ENCODE data around the gene MFSD2A.
"Not testable (repeated sequence)": the region's sequence is repeated elsewhere in the genome, so short reads cannot be mapped to it uniquely, and the experiment has no call there.

MFSD2A gene

GRCh38 chr1:39954870-39955546, at the start of gene MFSD2A:
Gene MFSD2A (plus strand): TSS chr1:39955145. CDS start chr1:39955293, 148 bp downstream.
- DNase-seq (ENCODE audit: low spot score), result peak; percentile 91

DNA sequence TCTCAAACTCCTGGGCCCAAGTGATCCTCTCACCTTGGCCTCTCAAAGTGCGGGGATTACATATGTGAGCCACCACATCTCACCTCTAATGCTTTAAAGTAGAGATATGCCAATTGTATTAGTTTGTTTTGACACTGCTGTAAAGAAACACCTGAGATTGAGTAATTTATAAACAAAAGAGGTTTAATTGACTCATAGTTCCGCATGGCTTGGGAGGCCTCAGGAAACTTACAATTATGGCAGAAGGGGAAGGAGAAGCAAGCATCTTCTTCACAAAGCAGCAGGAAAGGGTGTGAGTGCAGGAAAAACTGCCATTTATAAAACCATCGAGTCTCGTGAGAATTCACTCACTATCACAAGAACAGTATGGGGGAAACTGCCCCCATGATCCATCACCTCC, 49.8 kb upstream of the MFSD2A start:
- no peak for DNase-seq (ENCODE audit: low spot score)

GRCh38 chr1:39907528-39908453, 47.2 kb upstream of the MFSD2A start:
- DNase-seq (ENCODE audit: low spot score), result no peak

DNA sequence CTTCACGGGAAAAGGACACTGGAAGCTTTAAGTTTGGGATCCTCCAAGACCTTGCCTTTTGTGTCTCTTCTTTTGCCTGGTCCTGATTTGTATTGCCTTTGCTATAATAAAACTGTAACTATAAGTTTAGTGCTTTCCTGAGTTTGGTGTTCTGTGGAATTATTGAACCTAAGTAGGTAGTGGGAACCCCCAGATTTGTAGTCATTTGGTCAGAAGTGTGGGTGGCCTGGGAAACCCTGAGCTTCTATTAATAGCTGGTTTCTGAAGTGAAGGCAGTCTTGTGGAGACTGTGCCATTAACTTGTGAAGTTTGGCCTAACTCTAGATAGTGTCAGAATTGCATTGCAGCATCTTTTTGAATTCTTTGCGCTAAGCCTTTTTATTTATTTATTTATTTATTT, 46.4 kb upstream of the MFSD2A start:
- no peak for DNase-seq (ENCODE audit: low spot score)

GRCh38 chr1:39910263-39910662, 44.7 kb upstream of the MFSD2A start:
- DNase-seq (ENCODE audit: low spot score), result no peak

- not testable (repeated sequence) for DNase-seq (ENCODE audit: low spot score)
Measured at GRCh38 chr1:39913136-39913535, 41.8 kb upstream of the MFSD2A start.

DNA sequence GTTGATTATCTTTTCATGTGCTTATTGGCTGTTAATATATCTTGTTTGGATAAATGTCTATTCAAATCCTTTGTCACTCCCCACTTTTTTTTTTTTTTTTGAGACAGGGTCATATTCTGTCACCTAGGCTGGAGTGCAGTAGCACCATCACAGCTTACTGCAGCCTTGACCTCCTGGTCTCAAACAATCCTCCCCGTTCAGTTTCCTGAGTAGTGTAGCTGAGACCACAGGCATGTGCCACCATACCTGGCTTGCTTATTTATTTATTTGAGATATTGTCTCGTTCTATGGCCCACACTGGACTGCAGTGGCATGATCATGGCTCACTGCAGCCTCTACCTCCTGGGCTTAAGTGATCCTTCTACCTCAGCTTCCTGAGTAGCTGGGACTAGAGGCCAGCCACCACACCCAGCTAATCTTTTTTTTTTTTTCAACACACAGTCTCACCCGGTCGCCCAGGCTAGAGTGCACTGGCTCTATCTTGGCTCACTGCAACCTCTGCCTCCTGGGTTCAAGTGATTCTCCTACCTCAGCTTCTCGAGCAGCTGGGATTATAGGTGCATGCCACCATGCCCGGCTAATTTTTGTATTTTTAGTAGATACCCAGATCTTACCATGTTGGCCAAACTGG, 39.3 kb upstream of the MFSD2A start:
- DNase-seq (ENCODE audit: low spot score), result no peak

DNA sequence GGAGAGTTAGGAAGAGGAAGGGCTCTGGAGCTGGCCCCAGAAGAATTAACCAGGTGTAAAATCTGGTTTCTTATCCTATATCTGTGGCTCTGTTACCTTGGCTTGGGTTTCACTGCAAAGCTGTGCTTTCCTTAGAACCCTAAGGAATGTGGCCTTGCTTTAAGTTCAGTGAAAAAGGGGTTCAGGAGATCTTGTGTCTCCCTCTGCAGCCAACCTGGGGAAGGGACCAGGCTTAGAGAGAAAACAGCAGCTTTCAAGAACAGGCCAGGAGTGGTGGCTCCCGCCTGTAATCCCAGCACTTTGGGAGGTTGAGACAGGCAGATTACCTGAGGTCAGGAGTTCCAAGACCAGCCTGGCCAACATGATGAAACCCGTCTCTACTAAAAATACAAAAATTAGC, 37.1 kb upstream of the MFSD2A start:
- DNase-seq (ENCODE audit: low spot score), result no peak

DNA sequence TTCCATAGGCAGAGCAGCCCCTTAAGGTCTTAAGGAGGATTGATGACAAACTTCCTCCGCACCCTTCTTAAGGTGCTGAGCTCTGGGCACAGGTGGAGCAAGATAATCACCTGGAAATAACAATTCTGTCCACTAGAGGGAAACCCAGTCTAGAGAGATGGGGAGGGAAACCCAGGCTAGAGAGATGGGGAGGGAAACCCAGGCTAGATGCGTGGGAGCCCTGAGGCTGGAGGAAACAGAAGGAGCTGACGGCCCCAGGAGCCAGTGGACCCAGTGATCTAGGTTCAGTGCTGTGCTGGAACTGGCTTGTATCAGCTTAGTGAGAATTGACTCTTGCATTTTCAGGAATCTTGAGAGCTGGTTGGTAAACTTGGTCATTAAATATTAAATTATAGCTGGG, 35.4 kb upstream of the MFSD2A start:
- no peak for DNase-seq (ENCODE audit: low spot score)

- DNase-seq (ENCODE audit: low spot score), result no peak
Measured at GRCh38 chr1:39922251-39922688, 32.7 kb upstream of the MFSD2A start.

DNA sequence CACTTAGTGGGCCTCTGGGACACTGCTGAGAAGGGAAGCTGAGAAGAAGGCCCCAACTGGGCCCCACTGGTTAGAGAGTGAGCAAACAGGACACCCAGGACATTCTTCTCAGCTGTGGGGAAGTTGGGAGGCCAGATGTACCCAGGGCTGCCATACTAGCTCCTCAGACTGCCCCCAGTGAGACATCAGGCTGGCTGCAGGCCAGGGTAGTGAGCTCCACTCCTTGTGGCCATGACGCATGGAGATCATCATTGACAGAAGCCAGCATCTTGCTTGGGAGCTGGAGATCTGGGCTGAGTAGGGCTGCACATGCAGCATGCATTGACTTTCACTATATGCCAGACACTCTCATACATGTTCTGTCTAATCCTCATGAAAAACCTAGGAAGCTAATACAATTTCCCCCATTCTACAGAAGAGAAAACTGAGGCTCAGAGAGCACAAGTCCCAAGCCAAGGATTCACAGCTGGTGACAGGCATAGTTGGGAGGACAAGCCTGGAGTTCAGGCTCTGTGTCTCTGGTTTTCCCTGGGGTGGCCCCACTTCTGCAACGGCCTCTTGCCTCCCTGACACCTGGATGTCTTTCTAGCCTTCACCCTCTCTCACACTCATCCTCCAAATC, 29.1 kb upstream of the MFSD2A start:
- DNase-seq (ENCODE audit: low spot score), result no peak

DNA sequence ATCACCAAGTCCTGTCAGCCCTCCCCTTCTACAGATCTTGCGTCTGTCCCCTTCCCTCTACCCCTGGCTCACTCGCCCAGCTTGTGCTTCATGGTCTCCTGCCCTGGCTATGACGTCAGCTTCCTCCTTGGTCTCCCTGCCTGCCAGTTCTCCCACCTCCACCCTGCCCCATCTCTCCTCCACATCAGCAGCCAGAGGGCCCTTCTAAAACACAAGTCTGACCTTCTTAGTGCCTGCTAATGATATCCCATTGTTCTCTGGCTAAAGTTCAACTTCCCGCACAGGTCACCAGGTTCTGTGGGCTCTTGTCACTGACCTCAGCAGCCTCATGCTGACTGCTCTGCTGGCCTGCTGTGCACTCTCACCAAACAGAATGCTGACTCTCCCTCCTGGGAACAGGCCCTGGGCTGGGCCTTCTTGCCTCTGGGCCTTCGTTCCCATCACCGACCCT, 28.6 kb upstream of the MFSD2A start:
- DNase-seq (ENCODE audit: low spot score), result no peak

- no peak for DNase-seq (ENCODE audit: low spot score)
Measured at GRCh38 chr1:39926820-39927219, 28.1 kb upstream of the MFSD2A start.

DNA sequence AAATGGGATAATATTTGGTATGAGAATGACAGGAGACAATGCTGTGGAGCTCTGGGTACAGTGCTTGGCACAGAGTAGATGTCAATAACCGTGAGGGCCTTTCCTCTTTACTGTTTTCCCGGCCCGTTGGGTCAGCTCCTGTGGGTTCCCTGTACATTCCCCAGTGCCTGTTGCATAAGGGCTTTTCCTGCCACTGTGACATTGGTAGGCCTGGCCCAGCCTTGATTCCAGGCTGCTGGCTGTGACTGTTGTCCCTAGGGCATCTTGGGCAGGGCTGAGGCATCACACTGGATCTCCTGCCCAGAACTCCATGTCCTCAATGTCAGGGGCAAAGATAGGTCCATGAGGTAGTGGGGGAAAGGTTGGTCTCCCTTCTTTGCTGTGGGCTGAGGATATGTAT, 27.4 kb upstream of the MFSD2A start:
- DNase-seq (ENCODE audit: low spot score), result no peak

DNA sequence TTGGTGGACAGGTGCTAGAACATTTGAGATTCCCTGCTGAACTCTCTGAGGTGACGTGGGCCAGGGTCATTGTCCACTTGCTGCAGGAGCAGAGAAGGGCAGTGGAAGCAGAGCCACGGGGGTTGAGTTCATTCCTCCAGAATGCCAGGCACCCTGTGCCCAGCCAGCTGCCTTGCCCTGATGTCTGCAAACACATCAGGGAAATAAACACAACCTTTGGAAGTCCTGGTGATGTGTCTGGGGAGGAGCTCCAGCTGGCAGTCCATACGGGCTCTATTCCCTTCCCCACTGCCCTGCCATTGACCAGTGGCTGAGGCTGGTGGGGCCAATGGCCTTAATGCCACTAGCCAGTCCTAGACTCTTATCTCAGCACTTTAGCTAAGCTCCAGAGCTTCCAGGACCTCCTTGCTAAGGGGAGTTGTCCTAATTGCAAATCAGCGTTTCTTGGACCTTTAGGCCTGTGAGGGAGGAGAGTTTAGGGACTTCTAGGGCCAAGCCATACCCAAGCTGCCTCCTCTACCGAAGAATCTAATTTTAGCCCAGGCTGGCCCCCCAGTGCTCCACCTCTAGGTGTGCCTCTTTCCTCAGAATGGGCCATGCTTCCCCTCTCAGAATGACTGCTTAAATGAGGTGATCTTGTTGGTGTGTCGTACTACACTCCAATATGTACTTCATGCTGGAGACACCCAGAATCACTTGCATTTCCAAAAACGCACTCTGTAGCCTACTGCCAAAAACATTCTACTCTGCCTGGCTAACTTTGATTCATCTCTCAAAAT, 25.9 kb upstream of the MFSD2A start:
- no peak for DNase-seq (ENCODE audit: low spot score)

GRCh38 chr1:39933956-39934941, 20.7 kb upstream of the MFSD2A start:
- no peak for DNase-seq (ENCODE audit: low spot score)

DNA sequence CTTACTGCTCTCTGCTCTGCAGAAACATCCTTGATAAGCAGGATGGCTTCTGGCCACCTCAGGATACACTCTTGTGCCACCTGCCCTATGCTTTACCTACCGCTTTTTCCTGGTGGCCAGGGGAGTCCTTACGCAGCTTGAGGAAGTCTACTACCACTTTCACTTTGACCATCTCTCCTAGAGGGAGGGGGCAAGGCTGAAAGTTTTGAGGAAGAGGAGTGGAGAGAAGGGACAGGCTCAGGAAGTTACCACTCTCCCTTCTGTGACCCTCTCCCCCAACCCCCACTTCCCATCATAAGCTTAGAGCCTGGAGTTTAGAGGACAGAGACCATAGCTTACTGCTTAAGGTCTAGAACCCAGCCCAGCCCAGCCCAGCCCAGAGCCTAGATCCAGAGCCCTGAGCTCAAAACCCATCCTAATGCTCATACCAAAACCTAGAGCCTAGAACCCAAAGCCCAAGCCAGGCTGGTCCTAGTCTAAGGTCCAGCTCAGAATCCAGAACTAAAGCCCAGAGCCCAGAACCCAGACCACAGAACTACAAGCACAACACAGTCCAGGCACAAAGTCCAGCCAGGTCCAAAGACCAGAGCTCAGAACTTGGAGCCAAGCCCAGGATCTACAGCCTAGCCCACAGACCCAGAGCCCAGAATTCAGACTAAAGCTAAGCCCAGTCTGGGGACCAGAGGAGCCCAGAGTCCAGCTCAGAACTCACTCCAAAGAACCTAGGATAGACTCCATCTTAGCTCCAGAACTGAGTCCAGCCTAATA, 18.0 kb upstream of the MFSD2A start:
- DNase-seq (ENCODE audit: low spot score), result no peak

DNA sequence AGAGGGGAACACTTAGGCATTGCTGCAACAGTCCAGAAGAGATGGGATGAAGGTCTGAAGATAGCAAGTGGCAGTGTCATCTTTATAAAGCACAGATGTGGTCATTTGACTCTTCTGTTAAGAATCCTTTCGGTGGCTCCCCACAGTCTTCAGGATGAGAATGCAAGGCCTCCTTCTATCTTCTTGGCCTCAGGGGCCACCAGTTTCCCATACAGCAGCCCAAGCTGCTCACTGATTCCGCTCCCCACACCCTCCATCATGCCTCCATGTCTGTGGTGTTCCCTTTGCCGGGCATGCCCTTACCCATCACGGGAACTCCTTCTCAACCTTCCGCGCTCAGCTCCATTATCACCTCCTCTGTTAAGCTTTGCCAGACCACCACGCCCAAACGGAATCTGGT, 16.1 kb upstream of the MFSD2A start:
- DNase-seq (ENCODE audit: low spot score), result no peak

- DNase-seq (ENCODE audit: low spot score), result no peak
Measured at GRCh38 chr1:39940253-39940652, 14.7 kb upstream of the MFSD2A start.

Data from left forelimb (tissue), 1 donor.